H1 (cell line): ENCODE data around the gene ANKH. TPM values are rescaled to one million over a fixed set of nuclear protein-coding genes. Genes with fewer than 3 reads are reported as not detected.

Experiments
- ATF3 ChIP-seq: IDR thresholded peaks from 2 replicates; pipeline ENCODE4 v1.6.1; 2011; ENCODE audit warnings: low read depth, mild to moderate bottlenecking, low read length; ENCODE audit not compliant: insufficient read depth
- HDAC2 ChIP-seq, 2 experiments: fragments of 300-600 bp in 1 of 2; sonication (generic) in 1 of 2; IDR thresholded peaks; 2 replicates each; pipeline ENCODE4 v1.6.1; 2011 to 2012; ENCODE audit warnings: low read depth in 2 of 2, low read length in 2 of 2, mild to moderate bottlenecking in 2 of 2, moderate library complexity in 2 of 2, borderline replicate concordance in 1 of 2, inconsistent platforms in 1 of 2
- POU5F1 ChIP-seq: IDR thresholded peaks from 2 replicates; pipeline ENCODE4 v1.6.1; 2011; ENCODE audit warnings: low read depth, mild to moderate bottlenecking, low read length, moderate library complexity
- RFX5 ChIP-seq: IDR thresholded peaks from 2 replicates; pipeline ENCODE4 v1.6.1; 2011; ENCODE audit warnings: low read depth, low read length, improper control_type of control experiment, borderline replicate concordance
- SIRT6 ChIP-seq: IDR thresholded peaks from one replicate; pipeline ENCODE4 v1.7.1; 2012; ENCODE audit warnings: low read length, inconsistent platforms
- SIX5 ChIP-seq: IDR thresholded peaks from 2 replicates; pipeline ENCODE4 v1.6.1; 2011; ENCODE audit warnings: mild to moderate bottlenecking, low read depth, low read length
- SUZ12 ChIP-seq: fragments of 200-600 bp; sonication (generic); IDR thresholded peaks from 2 replicates; pipeline ENCODE4 v1.6.1; 2012; ENCODE audit warnings: mild to moderate bottlenecking, inconsistent platforms, low read length, moderate library complexity, mixed read lengths
- polyA plus RNA-seq, 7 experiments: library from polyadenylated mRNA; depleted of rRNA in 3 of 7; stranded (reverse) in 5 of 7; unstranded in 2 of 7; fragments of >200 nt in 5 of 7; fragments of 200-250 nt in 2 of 7; gene quantifications; 1 replicate in 5 of 7; 2 replicates in 1 of 7; 4 replicates in 1 of 7; pipeline versions ENCODE4 v1.2.1 to v1.2.3, GENCODE V29; 2011 to 2013; ENCODE audit warnings: missing spikeins in 2 of 7, mixed read lengths in 2 of 7
- total RNA-seq: library from RNA; stranded (reverse); fragmentation: NEBNext Ultra II Directional; extraction: Animal tissue kit (Norgen Biotek cat#: 25700); gene quantifications from 2 replicates; pipeline ENCODE4 v1.2.1, GENCODE V29; 2021

The ANKH gene
- total and polyA plus RNA-seq, 2 of the 8 experiments (the other 6 are each of a cell fraction or from before 2014, with no cell fraction given) = 5.3 to 13.0 TPM

GRCh38 chr5:14656898-14657297, 214.7 kb downstream of the ANKH start (continued):
- no peak for TF ChIP-seq POU5F1
- no peak for TF ChIP-seq RFX5
- TF ChIP-seq HDAC2 (IDR thresholded peaks at IDR 0.05; ENCODE audit: borderline replicate concordance in 1 of 2, low read depth in 2 of 2, low read length in 2 of 2) = no peak
- no peak for TF ChIP-seq SUZ12
- TF ChIP-seq ATF3 = no peak
- TF ChIP-seq SIRT6 = no peak
- no peak for TF ChIP-seq SIX5
